Putamen (tissue), 1 donor: ENCODE data around the gene TMEM219.
"Not testable (repeated sequence)": the region's sequence is repeated elsewhere in the genome, so short reads cannot be mapped to it uniquely, and the experiment has no call there.

Source experiments
- DNase-seq: peaks from one replicate; pipeline ENCODE4 v3.0.0-alpha.2; 2016; ENCODE audit warnings: low spot score

The TMEM219 gene

GRCh38 chr16:30011714-30012504 lies 50.0 kb downstream of the TMEM219 start:
- DNase-seq = no peak

GRCh38 chr16:30012598-30012997 lies 50.7 kb downstream of the TMEM219 start:
- DNase-seq = not testable (repeated sequence)

GRCh38 chr16:30015450-30015849 lies 53.6 kb downstream of the TMEM219 start:
- not testable (repeated sequence) for DNase-seq

GRCh38 chr16:30016555-30017276 lies 54.8 kb downstream of the TMEM219 start:
- no peak for DNase-seq

- no peak for DNase-seq
These were observed 55.4 kb downstream of the TMEM219 start for GRCh38 chr16:30017277-30017656.

GRCh38 chr16:30017937-30018336 lies 56.1 kb downstream of the TMEM219 start:
- not testable (repeated sequence) for DNase-seq

- DNase-seq = no peak
These were observed 56.9 kb downstream of the TMEM219 start for GRCh38 chr16:30018731-30019158.
